GM21526 (cell line): ENCODE results near the gene PSG6.
"Not testable (repeated sequence)": the region's sequence is repeated elsewhere in the genome, so short reads cannot be mapped to it uniquely, and the experiment has no call there.

Experiments
- ATAC-seq: cut with Tn5 transposase; IDR thresholded peaks from one replicate; pipeline ENCODE4 v1.9.1; 2021; ENCODE audit warnings: moderate library complexity; ENCODE audit not compliant: unreplicated experiment, low FRiP score

PSG6 gene

GRCh38 chr19:42917634-42918033 lies at the start of gene PSG6:
PSG6 (minus strand) TSS chr19:42917894; CDS start chr19:42917792, 102 bp downstream.
- not testable (repeated sequence) for ATAC-seq

GRCh38 chr19:42965176-42965575 lies 47.5 kb upstream of the PSG6 start:
- no peak for ATAC-seq

DNA sequence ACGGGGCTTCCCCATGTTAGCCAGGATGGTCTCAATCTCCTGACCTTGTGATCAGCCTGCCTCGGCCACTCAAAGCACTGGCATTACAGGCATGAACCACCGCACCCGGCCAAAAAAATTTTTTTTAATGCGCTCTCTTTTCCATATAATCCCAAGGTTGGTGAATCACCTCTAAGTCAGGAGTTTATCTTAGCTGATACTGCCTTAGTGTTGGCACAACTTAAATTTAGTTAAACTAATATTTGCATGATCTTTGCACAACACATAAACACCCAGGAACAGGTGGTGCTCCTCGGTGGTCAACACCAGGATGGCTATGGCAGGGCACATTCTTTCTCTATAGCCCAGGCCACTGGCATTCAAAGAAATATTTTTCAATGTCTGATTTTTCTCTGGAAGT lies 43.4 kb upstream of the PSG6 start:
- ATAC-seq: no peak

DNA sequence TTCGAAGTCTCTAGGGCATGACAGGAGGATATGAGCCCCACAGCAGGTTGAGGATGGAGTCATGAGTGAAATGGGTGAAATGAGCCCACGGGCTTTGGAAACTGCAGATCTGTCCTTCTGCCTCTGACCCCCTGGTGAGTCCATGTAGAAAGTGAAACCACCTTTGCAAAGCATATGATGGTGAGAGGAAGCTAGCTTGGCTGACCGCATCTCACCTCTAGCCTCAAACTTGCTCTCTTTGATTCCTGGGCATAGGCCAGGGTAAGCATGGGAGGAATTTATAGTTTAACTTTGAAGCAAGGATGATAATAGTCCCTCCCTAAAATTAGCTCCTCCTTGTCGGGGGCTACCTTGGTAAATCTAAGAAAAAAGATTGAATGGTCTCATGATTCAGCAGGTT lies 34.4 kb upstream of the PSG6 start:
- ATAC-seq: not testable (repeated sequence)

DNA sequence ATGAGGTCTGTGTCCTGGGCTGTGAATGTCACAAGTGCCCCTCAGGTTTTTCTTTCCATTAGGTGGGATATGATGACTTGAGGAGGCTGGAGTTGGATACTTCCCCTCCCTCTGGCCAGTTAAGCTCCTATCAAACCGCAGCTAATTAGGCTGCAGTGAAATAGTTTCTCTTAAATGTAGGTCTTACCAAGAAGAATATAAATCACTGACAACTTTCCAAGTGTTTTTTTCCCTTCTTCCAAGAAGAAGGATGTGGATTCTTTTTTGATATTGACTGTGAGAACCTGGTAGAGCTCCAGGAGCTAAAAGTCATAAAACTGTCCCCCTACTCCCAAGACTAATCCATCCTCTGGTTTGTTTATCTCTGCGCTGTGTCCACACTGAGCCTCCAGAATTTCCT lies 33.8 kb upstream of the PSG6 start:
- ATAC-seq: not testable (repeated sequence)

GRCh38 chr19:42942187-42942789 lies 24.6 kb upstream of the PSG6 start:
- ATAC-seq: no peak

GRCh38 chr19:42937107-42937506 lies 19.4 kb upstream of the PSG6 start, which contains the start of gene PSG7:
PSG7 (minus strand) TSS chr19:42937207; CDS start chr19:42937076, 131 bp downstream.
- not testable (repeated sequence) for ATAC-seq

GRCh38 chr19:42934726-42935125 lies 17.0 kb upstream of the PSG6 start:
- not testable (repeated sequence) for ATAC-seq

DNA sequence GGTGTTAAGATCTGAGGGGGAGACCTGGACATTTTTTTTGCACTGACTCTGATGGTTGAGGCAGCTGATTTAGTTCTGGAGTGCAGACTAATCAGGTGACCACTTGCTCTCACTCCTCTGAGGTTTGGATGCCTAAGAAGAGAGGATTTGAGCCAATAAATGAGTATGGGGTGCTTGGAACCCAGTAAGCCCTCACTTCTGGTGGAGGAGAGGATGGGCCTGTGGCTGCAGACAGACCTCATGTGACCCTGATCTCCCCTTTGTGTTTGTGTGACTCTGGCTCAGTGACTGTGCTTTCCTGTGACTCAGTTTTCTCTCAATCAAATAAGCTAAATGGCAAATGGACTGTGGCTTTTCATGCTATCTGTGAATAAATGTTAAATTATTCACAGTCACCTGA lies 16.5 kb upstream of the PSG6 start:
- not testable (repeated sequence) for ATAC-seq

DNA sequence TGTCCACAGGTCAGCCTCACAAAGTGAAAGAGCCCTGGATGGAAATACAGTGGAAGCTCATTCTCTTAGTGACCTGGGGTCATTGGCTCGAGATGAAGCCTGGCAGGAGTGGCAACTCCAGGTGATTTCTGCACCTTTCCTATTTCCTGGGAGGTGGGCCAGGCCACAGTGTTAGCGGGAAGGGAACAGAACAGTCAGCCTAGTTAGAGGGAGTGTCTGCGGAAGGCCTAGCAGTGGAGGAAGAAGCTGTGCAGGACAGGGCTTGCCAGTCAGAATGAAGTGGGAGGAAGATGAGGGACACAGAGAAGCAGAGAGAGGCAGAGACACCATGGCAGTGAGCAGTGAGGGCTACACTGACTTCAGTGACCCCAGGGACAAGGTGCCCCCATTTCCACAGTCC lies 15.7 kb upstream of the PSG6 start:
- ATAC-seq: not testable (repeated sequence)

- not testable (repeated sequence) for ATAC-seq
Measured at GRCh38 chr19:42932485-42933101, 14.9 kb upstream of the PSG6 start.

GRCh38 chr19:42930214-42930613 lies 12.5 kb upstream of the PSG6 start:
- ATAC-seq: not testable (repeated sequence)

GRCh38 chr19:42928896-42929295 lies 11.2 kb upstream of the PSG6 start:
- no peak for ATAC-seq

DNA sequence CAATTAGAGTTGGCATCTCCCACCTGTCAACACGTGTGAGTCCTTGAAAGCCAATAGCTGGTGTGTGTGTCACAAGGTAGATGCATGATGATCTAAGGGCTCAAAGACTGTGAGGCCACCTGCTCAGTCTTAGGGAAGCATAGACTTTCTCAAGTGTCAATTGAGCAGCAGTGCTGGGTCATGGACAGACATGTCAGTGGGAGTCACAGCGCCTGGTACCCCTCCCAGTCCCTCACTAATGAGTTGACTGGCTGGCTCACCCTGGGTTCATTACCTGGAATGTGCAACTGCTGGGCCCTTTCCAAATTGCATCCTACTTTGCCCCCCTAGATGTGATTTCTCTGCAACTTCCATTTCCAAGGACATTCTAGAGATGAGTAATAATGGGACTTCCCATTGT lies 9.1 kb upstream of the PSG6 start:
- ATAC-seq: no peak

DNA sequence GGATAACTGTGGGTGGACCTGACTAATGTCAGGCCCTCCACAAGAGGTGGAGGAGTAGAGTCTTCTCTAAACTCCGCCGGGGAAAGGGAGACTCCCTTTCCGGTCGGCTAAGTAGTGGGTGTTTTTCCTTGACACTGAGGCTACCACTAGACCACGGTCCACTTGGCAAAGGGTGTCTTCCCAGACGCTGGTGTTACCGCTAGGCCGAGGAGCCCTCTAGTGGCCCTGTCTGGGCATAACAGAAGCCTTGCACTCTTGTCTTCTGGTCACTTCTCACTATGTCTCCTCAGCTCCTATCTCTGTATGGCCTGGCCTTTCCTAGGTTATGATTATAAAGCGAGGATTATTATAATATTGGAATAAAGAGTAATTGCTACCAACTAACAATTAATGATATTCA lies 5.4 kb upstream of the PSG6 start:
- not testable (repeated sequence) for ATAC-seq

- ATAC-seq: not testable (repeated sequence)
Measured at GRCh38 chr19:42920971-42921370, 3.3 kb upstream of the PSG6 start.

DNA sequence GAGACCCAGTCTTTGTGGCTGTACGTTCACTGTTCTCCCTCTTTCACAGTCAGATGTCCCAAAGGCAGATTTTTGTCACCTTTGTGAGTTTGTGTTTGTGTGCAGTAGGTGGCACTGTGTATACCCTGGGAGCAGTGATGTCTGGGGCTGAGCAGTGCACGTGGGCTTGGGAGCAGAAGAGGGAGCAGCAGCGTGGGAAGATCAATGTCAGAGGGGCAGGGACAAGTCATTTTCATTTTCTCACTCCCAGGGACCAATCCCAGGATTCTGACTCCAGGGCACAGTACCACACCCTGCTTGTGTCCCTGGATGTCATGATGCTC lies 2.0 kb upstream of the PSG6 start:
- ATAC-seq: no peak

- not testable (repeated sequence) for ATAC-seq
Measured at GRCh38 chr19:42919070-42919756, 1.5 kb upstream of the PSG6 start.

DNA sequence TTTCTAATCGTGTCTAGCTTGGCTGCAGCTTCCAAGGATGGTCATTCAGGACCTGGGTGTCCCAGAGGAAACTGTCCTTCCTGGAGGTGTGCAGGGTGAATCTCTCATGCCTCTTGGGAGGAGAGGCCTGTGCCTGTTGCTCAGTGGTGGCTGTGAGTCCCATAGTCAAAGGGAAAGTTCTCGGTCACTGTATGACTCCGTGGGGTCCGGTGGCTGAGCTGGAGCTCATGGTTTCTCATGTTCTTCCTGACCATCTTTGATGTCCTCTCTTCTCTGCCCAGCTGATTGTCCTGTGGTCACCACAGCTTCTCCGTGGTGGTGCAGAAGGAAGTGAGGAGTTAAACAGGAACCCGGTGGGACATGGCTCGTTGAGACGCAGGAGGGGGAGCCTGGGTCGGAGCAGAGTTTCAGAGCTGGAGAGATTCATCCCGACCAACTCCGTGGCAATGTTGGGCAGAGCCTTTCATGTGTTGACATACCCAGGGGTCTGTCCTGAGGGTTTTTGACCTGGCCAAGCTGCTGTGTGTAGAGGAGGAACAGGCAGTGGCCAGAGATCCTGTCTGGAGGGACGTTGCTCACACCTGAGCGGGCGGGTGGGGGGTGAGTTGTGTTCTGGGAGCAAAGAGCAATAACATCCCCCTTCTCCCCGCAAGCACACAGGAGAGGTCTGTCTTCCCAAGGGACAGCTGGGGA lies 829 bp upstream of the PSG6 start:
- ATAC-seq: not testable (repeated sequence)

- not testable (repeated sequence) for ATAC-seq
Measured at GRCh38 chr19:42916931-42917330, 763 bp downstream of the PSG6 start.

DNA sequence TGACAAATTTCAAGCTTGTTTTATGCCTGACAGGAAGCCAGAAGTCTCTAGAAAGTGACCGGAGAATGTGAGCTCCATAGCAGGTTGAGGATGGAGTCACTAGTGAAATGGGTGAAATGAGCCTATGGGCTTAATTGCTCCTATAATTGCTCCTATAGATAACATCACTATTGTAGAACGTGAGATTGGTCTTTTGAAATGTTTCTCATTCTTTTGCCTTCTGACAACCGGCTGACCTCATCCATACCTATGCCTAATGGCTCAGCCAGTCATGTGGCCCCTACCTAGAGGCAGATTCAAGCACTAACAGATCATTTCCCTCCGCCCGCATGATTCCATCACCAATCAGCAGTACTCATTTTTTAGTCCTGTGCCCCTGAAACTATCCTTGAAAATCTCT lies 4.2 kb downstream of the PSG6 start:
- ATAC-seq: not testable (repeated sequence)
